K562 (cell line): ENCODE measurements around the gene SDHC. TPM values are rescaled to one million over a fixed set of nuclear protein-coding genes. Genes with fewer than 3 reads are reported as not detected.
A peak's percentile ranks its signal among the peaks of the same experiment; 100 is the strongest.

Source experiments
- AFF4 ChIP-seq: sonication (generic); formaldehyde crosslinking; IDR thresholded peaks from 2 replicates; pipeline ENCODE4 v1.8.0; 2023; ENCODE audit warnings: mild to moderate bottlenecking, missing genetic modification reagents
- BCL6 ChIP-seq: fragments of 250-450 bp; sonication (Bioruptor Pico); IDR thresholded peaks from 2 replicates; pipeline ENCODE4 v1.4.0; 2020
- ERF ChIP-seq: fragments of 450-650 bp; formaldehyde crosslinking; IDR thresholded peaks from 2 replicates; pipeline ENCODE4 v1.4.0; 2020; ENCODE audit warnings: mild to moderate bottlenecking, mixed read lengths
- FOXK2 ChIP-seq, 2 experiments: fragments of 450-650 bp; IDR thresholded peaks in 1 of 2; conservative IDR thresholded peaks in 1 of 2; 2 replicates each; pipeline ENCODE4 v1.6.1; 2016; ENCODE audit warnings: low read depth in 2 of 2, mild to moderate bottlenecking in 1 of 2
- HDAC1 ChIP-seq, 2 experiments: fragments of 450-650 bp; IDR thresholded peaks; 2 replicates each; pipeline ENCODE4 v1.6.1; 2016 to 2017; ENCODE audit warnings: inconsistent platforms in 1 of 2, mild to moderate bottlenecking in 1 of 2, moderate library complexity in 1 of 2
- HINFP ChIP-seq: fragments of 450-650 bp; conservative IDR thresholded peaks from 2 replicates; pipeline ENCODE4 v1.6.1; 2016; ENCODE audit warnings: missing genetic modification characterization, low read depth, mild to moderate bottlenecking, control low read depth, missing compliant biosample characterization
- HNRNPH1 ChIP-seq: fragments of 200-400 bp; formaldehyde crosslinking; optimal IDR thresholded peaks from 2 replicates; pipeline ENCODE3; 2017; ENCODE audit warnings: low read depth, mild to moderate bottlenecking, low read length, moderate library complexity
- KAT7 ChIP-seq: sonication (generic); formaldehyde crosslinking; IDR thresholded peaks from 2 replicates; pipeline ENCODE4 v1.8.0; 2022; ENCODE audit warnings: missing genetic modification reagents, mild to moderate bottlenecking, borderline replicate concordance
- LEF1 ChIP-seq: fragments of 450-650 bp; IDR thresholded peaks from 2 replicates; pipeline ENCODE4 v1.6.1; 2016; ENCODE audit warnings: mild to moderate bottlenecking
- MAFG ChIP-seq: fragments of 450-650 bp; conservative IDR thresholded peaks from 2 replicates; pipeline ENCODE4 v1.6.1; 2016; ENCODE audit warnings: missing genetic modification characterization, missing compliant biosample characterization
- MAFK ChIP-seq: IDR thresholded peaks from 2 replicates; pipeline ENCODE4 v1.6.1; 2011; ENCODE audit warnings: low read length, improper control_type of control experiment
- MBD2 ChIP-seq: sonication (generic); IDR thresholded peaks from 2 replicates; pipeline ENCODE4 v1.6.1; 2016; ENCODE audit warnings: low read depth, borderline replicate concordance
- MLLT1 ChIP-seq, 2 experiments: fragments of 450-650 bp; IDR thresholded peaks; 2 replicates each; pipeline ENCODE4 v1.6.1; 2016
- MTA2 ChIP-seq: fragments of 450-650 bp; IDR thresholded peaks from 2 replicates; pipeline ENCODE4 v1.6.1; 2016; ENCODE audit warnings: low read depth
- NCOR1 ChIP-seq: fragments of 450-650 bp; IDR thresholded peaks from 2 replicates; pipeline ENCODE4 v1.6.1; 2016; ENCODE audit warnings: mild to moderate bottlenecking, moderate library complexity
- NRF1 ChIP-seq, 2 experiments: fragments of 450-650 bp; IDR thresholded peaks in 1 of 2; conservative IDR thresholded peaks in 1 of 2; 2 replicates each; pipeline ENCODE4 v1.6.1; 2014; ENCODE audit warnings: mild to moderate bottlenecking in 2 of 2
- PHF20 ChIP-seq: fragments of 450-650 bp; IDR thresholded peaks from 2 replicates; pipeline ENCODE4 v1.6.1; 2018; ENCODE audit not compliant: partially characterized antibody
- SP1 ChIP-seq: sonication (generic); formaldehyde crosslinking; IDR thresholded peaks from 2 replicates; pipeline ENCODE4 v1.8.1; 2022; ENCODE audit warnings: mild to moderate bottlenecking, missing genetic modification reagents
- TAF7 ChIP-seq: fragments of 450-650 bp; IDR thresholded peaks from 2 replicates; pipeline ENCODE4 v1.6.1; 2016; ENCODE audit warnings: missing genetic modification characterization, missing compliant biosample characterization
- TEAD4 ChIP-seq, 2 experiments: sonication (generic) in 1 of 2; formaldehyde crosslinking in 1 of 2; IDR thresholded peaks; 2 replicates each; pipeline versions ENCODE4 v1.6.1 to v1.8.0; 2012 to 2022; ENCODE audit warnings: borderline replicate concordance in 1 of 2, inconsistent platforms in 1 of 2, low read length in 1 of 2, mild to moderate bottlenecking in 1 of 2, missing genetic modification reagents in 1 of 2
- ZFP36 ChIP-seq: fragments of 150-350 bp; IDR thresholded peaks from 2 replicates; pipeline ENCODE4 v1.6.1; 2018; ENCODE audit warnings: low read length, low read depth; ENCODE audit not compliant: partially characterized antibody
- ZKSCAN3 ChIP-seq: fragments of 250-450 bp; sonication (Bioruptor Pico); IDR thresholded peaks from 2 replicates; pipeline ENCODE4 v1.4.0; 2020
- ZNF354B ChIP-seq: fragments of 250-450 bp; sonication (Bioruptor Pico); IDR thresholded peaks from 2 replicates; pipeline ENCODE4 v1.4.0; 2020
- ZNF583 ChIP-seq: fragments of 250-450 bp; sonication (Bioruptor Pico); IDR thresholded peaks from 2 replicates; pipeline ENCODE4 v1.4.0; 2020
- polyA plus RNA-seq, 8 experiments: library from polyadenylated mRNA; depleted of rRNA in 4 of 8; stranded (reverse) in 5 of 8; unstranded in 3 of 8; fragments of >200 nt; fragmentation: Nextera tagmentation in 2 of 8; fragmentation: Illumina TruSeq in 1 of 8; extraction: Ambion mirVana in 2 of 8; extraction: Trizol in 1 of 8; gene quantifications; 2 replicates each; pipeline versions ENCODE4 v1.2.1 to v1.2.3, GENCODE V29; 2011 to 2014; ENCODE audit warnings: inconsistent platforms in 1 of 8, missing spikeins in 1 of 8
- total RNA-seq, 7 experiments: library from RNA; depleted of rRNA in 6 of 7; stranded (reverse); fragments of >200 nt in 6 of 7; fragmentation: Illumina TruSeq in 2 of 7; extraction: Trizol in 2 of 7; gene quantifications; 2 replicates each; pipeline versions ENCODE4 v1.2.1 to v1.2.3, GENCODE V29; 2011 to 2021; ENCODE audit warnings: low replicate concordance in 1 of 7

Gene SDHC
- total and polyA plus RNA-seq, 9 of the 15 experiments (the other 6 are each of a cell fraction or from before 2014, with no cell fraction given): 7.7 to 309 (median 174) TPM

- peak; percentile 84 for TF ChIP-seq SP1 (CRISPR knock-in tag)
- peak; percentile 10; the same call in 1 of the 2 replicates for TF ChIP-seq ERF
- TF ChIP-seq TEAD4 (IDR thresholded peaks at IDR 0.05; ENCODE audit: low read length): peak; percentile 80
- TF ChIP-seq TEAD4 (CRISPR knock-in tag; IDR thresholded peaks at IDR 0.05; ENCODE audit: borderline replicate concordance): no peak
- no peak for TF ChIP-seq ZNF354B (CRISPR knock-in tag)
- no peak for TF ChIP-seq MLLT1 (IDR thresholded peaks at IDR 0.05)
- TF ChIP-seq FOXK2 (conservative IDR thresholded peaks at IDR 0.05 in 1 of 2, IDR thresholded peaks at IDR 0.05 in 1 of 2; ENCODE audit: low read depth in 2 of 2): peak in 1 of 2 experiments; percentile 25; a peak in 2 of 4 replicates
- TF ChIP-seq PHF20: peak; percentile 61
- TF ChIP-seq AFF4 (CRISPR knock-in tag): peak; percentile 44
- peak; percentile 97 for TF ChIP-seq HINFP (tag)
- peak; percentile 47 for TF ChIP-seq NCOR1
- TF ChIP-seq LEF1: no peak
- TF ChIP-seq HDAC1 (IDR thresholded peaks at IDR 0.05): peak; percentile 24 to 93; a peak in 2 of 4 replicates
- TF ChIP-seq ZNF583 (CRISPR knock-in tag): no peak
- no peak for TF ChIP-seq ZKSCAN3 (CRISPR knock-in tag)
- peak; percentile 50; the same call in 1 of the 2 replicates for TF ChIP-seq KAT7
- no peak for TF ChIP-seq BCL6 (CRISPR knock-in tag)
- peak; percentile 19; the same call in 1 of the 2 replicates for TF ChIP-seq TAF7 (tag)
- TF ChIP-seq HNRNPH1: no peak
- TF ChIP-seq MTA2: no peak
- peak; percentile 2 for TF ChIP-seq ZFP36
- no peak; the same call in 1 of the 2 replicates for TF ChIP-seq MAFK
- TF ChIP-seq MAFG: no peak
- TF ChIP-seq MBD2: peak; percentile 50
- TF ChIP-seq NRF1 (conservative IDR thresholded peaks at IDR 0.05 in 1 of 2, IDR thresholded peaks at IDR 0.05 in 1 of 2): peak; percentile 55 to 56
Measured at GRCh38 chr1:161399257-161399998, 85.2 kb downstream of the SDHC start (continued).
